ENCODE results near the gene PRDM16. TPM values are rescaled to one million over a fixed set of nuclear protein-coding genes. Genes with fewer than 3 reads are reported as not detected.

PRDM16 gene
- total RNA-seq = 0.81 and 4.2 TPM in 2 replicates

DNA sequence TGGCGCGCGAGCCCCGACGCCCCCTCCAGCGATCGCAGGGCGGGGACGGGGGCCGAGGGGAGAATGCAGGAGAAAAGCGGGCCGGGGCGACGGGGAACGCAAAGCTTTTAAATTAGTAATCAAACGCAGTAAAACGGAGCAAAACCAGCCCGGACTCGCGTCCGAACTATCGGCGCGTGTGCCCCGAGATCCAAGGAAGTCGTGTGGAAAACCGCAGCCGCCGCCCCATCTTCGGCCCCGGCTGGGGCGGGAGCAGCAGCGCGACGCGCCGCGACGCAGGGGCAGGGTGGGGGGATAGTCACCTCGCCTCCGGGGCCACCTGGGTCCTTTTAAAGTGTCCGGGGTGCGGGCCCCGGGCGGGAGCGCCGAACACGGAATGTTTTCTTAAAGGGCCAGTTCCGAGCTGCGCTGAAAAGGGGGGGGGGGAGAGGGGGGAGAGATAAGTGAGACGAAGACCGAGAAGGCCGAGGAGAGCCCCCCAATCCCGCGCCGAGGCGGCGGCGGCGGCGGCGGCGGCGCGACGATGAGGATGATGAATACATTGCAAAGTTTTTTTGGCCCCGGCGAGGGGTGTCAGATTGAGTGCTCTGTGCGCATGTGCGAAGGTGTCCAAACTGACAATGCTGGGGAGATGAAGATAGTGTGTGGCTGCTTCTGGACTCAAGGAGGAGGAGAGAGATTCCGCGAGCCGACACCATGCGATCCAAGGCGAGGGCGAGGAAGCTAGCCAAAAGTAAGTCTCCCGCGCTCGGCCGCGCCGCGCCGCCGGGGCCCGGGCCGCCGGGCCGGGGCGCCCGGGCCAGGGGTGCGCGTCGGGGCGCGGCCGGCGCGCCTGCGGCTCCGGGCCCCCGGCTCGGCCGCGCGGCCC is at the start of gene PRDM16:
PRDM16 (plus strand) TSS at position 640 of the 868 bp plus-strand sequence; CDS start at position 697, 57 bp downstream.

DNA sequence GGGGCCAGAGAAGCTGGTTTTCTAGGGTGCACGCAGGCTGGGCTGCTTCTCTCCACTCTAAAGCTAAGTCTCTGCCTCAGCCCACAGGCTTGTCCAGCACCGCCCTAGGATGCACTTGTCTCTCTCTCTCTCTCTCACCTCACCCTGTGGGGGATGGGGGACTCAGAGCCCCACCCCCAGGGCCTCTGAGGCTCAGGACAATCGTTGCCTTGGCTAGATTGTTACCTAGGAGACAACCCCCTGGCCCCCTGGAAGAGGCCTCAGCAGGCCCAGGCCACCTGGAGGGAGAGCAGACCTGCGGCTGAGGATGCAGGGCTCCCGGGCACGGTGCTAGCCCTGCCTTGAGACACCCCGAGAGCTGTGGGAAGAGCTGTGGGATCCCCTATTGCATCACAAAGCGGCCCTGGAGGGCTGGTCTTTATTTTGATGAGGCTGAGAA is 47.8 kb upstream of the PRDM16 start, which contains the start of gene ACTRT2:
ACTRT2 (plus strand) TSS at position 235 of the 439 bp plus-strand sequence. CDS start 220 bp downstream, outside the sequence.

GRCh38 chr1:3453891-3454810 is 385.1 kb downstream of the PRDM16 start, which contains the start of gene ARHGEF16:
TSS of gene ARHGEF16 (plus strand) at chr1:3454665. CDS start at chr1:3463085, 8,420 bp downstream.

Other genes starting within 250 kb of the PRDM16 start
- not detected in 2 replicates for gene ACTRT2, start 47.7 kb upstream of the PRDM16 start, total RNA-seq